A549 (cell line): ENCODE data around the gene PSORS1C1. TPM values are rescaled to one million over a fixed set of nuclear protein-coding genes. Genes with fewer than 3 reads are reported as not detected.
A peak's percentile ranks its signal among the peaks of the same experiment; 100 is the strongest.

ENCODE experiments used
- ATAC-seq, 2 experiments: fragments of 200-7000 bp in 1 of 2; fragments of >200 bp in 1 of 2; cut with Nextera tagmentation in 1 of 2; cut with Tn5 transposase in 1 of 2; 3 replicates each; pipeline versions ENCODE4 v1.8.0 to v1.9.1; 2018 to 2020; ENCODE audit warnings: mild to moderate bottlenecking in 1 of 2, moderate library complexity in 1 of 2
- CTCF ChIA-PET: fragments of 300-600 bp; sonication (Branson Sonifier 250); formaldehyde crosslinking; extraction: SDS; loops from one replicate; lab custom pipeline; 2021; ENCODE audit warnings: antibody characterized with exemption, inconsistent platforms; lab: Yijun Ruan, JAX
- POLR2A ChIA-PET: fragments of 350-600 bp; formaldehyde crosslinking; extraction: SDS; loops from one replicate; lab custom pipeline; 2021; ENCODE audit warnings: antibody characterized with exemption, inconsistent platforms; lab: Yijun Ruan, JAX
- DNase-seq, 2 experiments: peaks; one replicate each; pipeline versions ENCODE4 v3.0.0 to v3.0.0-alpha.2; 2011 to 2016; ENCODE audit warnings: low read depth in 1 of 2, low spot score in 1 of 2
- FAIRE-seq: peaks from 2 replicates; lab custom pipeline; 2011; peaks lifted over from hg19 to GRCh38; lab: Jason Lieb, UNC
- H3K27ac ChIP-seq, 2 experiments: fragments of >200 bp; sonication (Bioruptor Twin); formaldehyde crosslinking; 3 replicates each; pipeline ENCODE4 v1.5.1; 2016 to 2017
- H3K4me1 ChIP-seq: fragments of >200 bp; sonication (Bioruptor Twin); formaldehyde crosslinking; 3 replicates; pipeline ENCODE4 v1.6.1; 2016
- H3K4me2 ChIP-seq: fragments of >200 bp; sonication (Bioruptor Twin); formaldehyde crosslinking; 3 replicates; pipeline ENCODE4 v1.6.1; 2016
- H3K4me3 ChIP-seq: fragments of >200 bp; sonication (Bioruptor Twin); formaldehyde crosslinking; 3 replicates; pipeline ENCODE4 v1.5.1; 2016
- H3K9me3 ChIP-seq: fragments of >200 bp; sonication (Bioruptor Twin); formaldehyde crosslinking; 3 replicates; pipeline ENCODE4 v1.6.1; 2016
- BCL3 ChIP-seq: fragments of >200 bp; sonication (Bioruptor Twin); formaldehyde crosslinking; IDR thresholded peaks from 3 replicates; pipeline ENCODE4 v1.6.1; 2016
- BHLHE40 ChIP-seq: IDR thresholded peaks from 2 replicates; pipeline ENCODE4 v1.6.1; 2012; ENCODE audit warnings: low read depth, low read length, inconsistent platforms
- CHD2 ChIP-seq: fragments of 150-350 bp; IDR thresholded peaks from 2 replicates; pipeline ENCODE4 v1.6.1; 2014; ENCODE audit warnings: low read length; ENCODE audit not compliant: partially characterized antibody
- CTCF ChIP-seq: fragments of >200 bp; sonication (Bioruptor Twin); formaldehyde crosslinking; IDR thresholded peaks from 3 replicates; pipeline ENCODE4 v1.5.1; 2016
- FOSB ChIP-seq: fragments of 250-450 bp; sonication (Bioruptor Pico); IDR thresholded peaks from 2 replicates; pipeline ENCODE4 v1.5.0; 2020; ENCODE audit warnings: mild to moderate bottlenecking, moderate library complexity
- JUN ChIP-seq, 2 experiments: fragments of >200 bp; sonication (Bioruptor Twin); formaldehyde crosslinking; IDR thresholded peaks; 2 replicates in 1 of 2; 3 replicates in 1 of 2; pipeline ENCODE4 v1.6.1; 2016 to 2017
- MYC ChIP-seq: IDR thresholded peaks from 2 replicates; pipeline ENCODE4 v1.6.1; 2012; ENCODE audit warnings: mild to moderate bottlenecking, inconsistent platforms, low read length, improper control_type of control experiment, borderline replicate concordance
- RAD21 ChIP-seq, 2 experiments: fragments of >200 bp in 1 of 2; sonication (Bioruptor Twin) in 1 of 2; formaldehyde crosslinking in 1 of 2; IDR thresholded peaks in 1 of 2; conservative IDR thresholded peaks in 1 of 2; 2 replicates in 1 of 2; 3 replicates in 1 of 2; pipeline ENCODE4 v1.6.1; 2012 to 2018; ENCODE audit warnings: inconsistent platforms in 1 of 2
- RARB ChIP-seq: fragments of 250-450 bp; sonication (Bioruptor Pico); IDR thresholded peaks from 2 replicates; pipeline ENCODE4 v1.8.0; 2021; ENCODE audit warnings: mild to moderate bottlenecking, moderate library complexity
- RCOR1 ChIP-seq: fragments of 150-350 bp; IDR thresholded peaks from 2 replicates; pipeline ENCODE4 v1.6.1; 2014; ENCODE audit warnings: antibody characterized with exemption, low read length, low read depth
- RFX5 ChIP-seq: fragments of 450-650 bp; IDR thresholded peaks from 2 replicates; pipeline ENCODE4 v1.7.1; 2014; ENCODE audit warnings: antibody characterized with exemption, mild to moderate bottlenecking, moderate library complexity
- TFCP2L1 ChIP-seq: fragments of 250-450 bp; sonication (Bioruptor Pico); IDR thresholded peaks from 2 replicates; pipeline ENCODE4 v1.5.0; 2021; ENCODE audit warnings: mild to moderate bottlenecking
- TP53 ChIP-seq: fragments of 250-450 bp; sonication (Bioruptor Pico); IDR thresholded peaks from 2 replicates; pipeline ENCODE4 v1.5.0; 2021; ENCODE audit warnings: mild to moderate bottlenecking, moderate library complexity
- ZNF302 ChIP-seq: fragments of 250-450 bp; sonication (Bioruptor Pico); IDR thresholded peaks from 2 replicates; pipeline ENCODE4 v1.9.0; 2021; ENCODE audit warnings: inconsistent platforms, mild to moderate bottlenecking, moderate library complexity
- WGBS: methylation state at CpG from one replicate; pipeline ENCODE4 v1.1.6; 2017; ENCODE audit errors: missing lambda C conversion rate; 5-methylcytosine and 5-hydroxymethylcytosine counted together
- polyA plus RNA-seq, 4 experiments: library from polyadenylated mRNA; depleted of rRNA in 3 of 4; stranded (reverse); fragments of >200 nt; fragmentation: RNase III in 1 of 4; extraction: RNeasy Plus Mini Kit Qiagen cat#74134 plus additional on column Dnase treatment in 1 of 4; gene quantifications; 2 replicates in 3 of 4; 3 replicates in 1 of 4; pipeline ENCODE4 v1.2.3, GENCODE V29; 2011 to 2017
- TF ChIP-seq, protein P1 (sequence below): fragments of 250-450 bp; sonication (Bioruptor Pico); IDR thresholded peaks from 2 replicates; pipeline ENCODE4 v1.5.0; 2021; ENCODE audit warnings: mild to moderate bottlenecking, moderate library complexity, borderline replicate concordance
- TF ChIP-seq, protein P2 (sequence below): IDR thresholded peaks from 2 replicates; pipeline ENCODE4 v1.6.1; 2012; ENCODE audit warnings: low read depth, borderline replicate concordance
- TF ChIP-seq, protein P3 (sequence below): fragments of 150-350 bp; IDR thresholded peaks from 2 replicates; pipeline ENCODE4 v1.6.1; 2014; ENCODE audit warnings: low read depth, mild to moderate bottlenecking, low read length
- TF ChIP-seq, protein P4 (sequence below): IDR thresholded peaks from 2 replicates; pipeline ENCODE4 v1.6.1; 2012

Gene PSORS1C1
- polyA plus RNA-seq, 2 of the 4 experiments (the other 2 are of a cell fraction) = 2.3 to 4.3 TPM

DNA sequence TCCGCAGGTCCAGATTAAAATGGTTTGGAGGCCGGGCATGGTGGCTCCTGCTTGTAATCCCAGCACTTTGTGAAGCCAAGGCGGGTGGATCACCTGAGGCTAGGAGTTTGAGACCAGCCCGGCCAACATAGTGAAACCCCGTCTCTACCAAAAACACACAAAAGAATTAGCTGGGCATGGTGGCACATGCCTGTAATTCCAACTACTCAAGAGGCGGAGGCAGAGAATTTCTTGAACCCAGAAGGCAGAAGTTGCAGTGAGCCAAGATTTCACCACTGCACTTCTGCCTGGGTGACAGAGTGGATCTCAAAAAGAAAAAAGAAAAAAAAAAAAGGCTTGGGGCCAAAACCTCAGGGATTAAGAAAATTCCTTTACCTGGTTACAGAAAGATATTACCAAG lies 32.7 kb upstream of the PSORS1C1 start:
- CTCF ChIA-PET = interaction anchor here (1.2 to 7.5 kb wide), 10 partner anchors 9 to 259 kb away, joined by 3 to 68 read pairs (median 6); partner anchors contain the start of genes PSORS1C1 and VARS2
- no peak for ATAC-seq
- POLR2A ChIA-PET = no interaction called here
- no peak for FAIRE-seq
- no peaks in the 10 kb centered on the region for H3K9me3 ChIP-seq
- H3K4me1 ChIP-seq = peaks cover 1% of the 10 kb centered on the region; the same call in 1 of the 3 replicates
- WGBS = 77% methylated on average over 6 of the region's 6 CpGs
- no peak overlapping the region for H3K4me2 ChIP-seq
- no peak overlapping the region for H3K27ac ChIP-seq
- TF ChIP-seq ZNF302 (CRISPR knock-in tag) = no peak
- TF ChIP-seq, protein P1, sequence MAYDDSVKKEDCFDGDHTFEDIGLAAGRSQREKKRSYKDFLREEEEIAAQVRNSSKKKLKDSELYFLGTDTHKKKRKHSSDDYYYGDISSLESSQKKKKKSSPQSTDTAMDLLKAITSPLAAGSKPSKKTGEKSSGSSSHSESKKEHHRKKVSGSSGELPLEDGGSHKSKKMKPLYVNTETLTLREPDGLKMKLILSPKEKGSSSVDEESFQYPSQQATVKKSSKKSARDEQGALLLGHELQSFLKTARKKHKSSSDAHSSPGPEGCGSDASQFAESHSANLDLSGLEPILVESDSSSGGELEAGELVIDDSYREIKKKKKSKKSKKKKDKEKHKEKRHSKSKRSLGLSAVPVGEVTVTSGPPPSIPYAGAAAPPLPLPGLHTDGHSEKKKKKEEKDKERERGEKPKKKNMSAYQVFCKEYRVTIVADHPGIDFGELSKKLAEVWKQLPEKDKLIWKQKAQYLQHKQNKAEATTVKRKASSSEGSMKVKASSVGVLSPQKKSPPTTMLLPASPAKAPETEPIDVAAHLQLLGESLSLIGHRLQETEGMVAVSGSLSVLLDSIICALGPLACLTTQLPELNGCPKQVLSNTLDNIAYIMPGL (CRISPR knock-in tag) = no peak
- TF ChIP-seq MYC = no peak
- no peak for TF ChIP-seq TP53 (CRISPR knock-in tag)
- TF ChIP-seq RARB (CRISPR knock-in tag) = no peak
- TF ChIP-seq, protein P2, sequence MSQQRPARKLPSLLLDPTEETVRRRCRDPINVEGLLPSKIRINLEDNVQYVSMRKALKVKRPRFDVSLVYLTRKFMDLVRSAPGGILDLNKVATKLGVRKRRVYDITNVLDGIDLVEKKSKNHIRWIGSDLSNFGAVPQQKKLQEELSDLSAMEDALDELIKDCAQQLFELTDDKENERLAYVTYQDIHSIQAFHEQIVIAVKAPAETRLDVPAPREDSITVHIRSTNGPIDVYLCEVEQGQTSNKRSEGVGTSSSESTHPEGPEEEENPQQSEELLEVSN = no peak
- no peak for TF ChIP-seq JUN (IDR thresholded peaks at IDR 0.05)
- TF ChIP-seq BHLHE40 = no peak
- TF ChIP-seq TFCP2L1 (CRISPR knock-in tag) = no peak
- TF ChIP-seq, protein P3, sequence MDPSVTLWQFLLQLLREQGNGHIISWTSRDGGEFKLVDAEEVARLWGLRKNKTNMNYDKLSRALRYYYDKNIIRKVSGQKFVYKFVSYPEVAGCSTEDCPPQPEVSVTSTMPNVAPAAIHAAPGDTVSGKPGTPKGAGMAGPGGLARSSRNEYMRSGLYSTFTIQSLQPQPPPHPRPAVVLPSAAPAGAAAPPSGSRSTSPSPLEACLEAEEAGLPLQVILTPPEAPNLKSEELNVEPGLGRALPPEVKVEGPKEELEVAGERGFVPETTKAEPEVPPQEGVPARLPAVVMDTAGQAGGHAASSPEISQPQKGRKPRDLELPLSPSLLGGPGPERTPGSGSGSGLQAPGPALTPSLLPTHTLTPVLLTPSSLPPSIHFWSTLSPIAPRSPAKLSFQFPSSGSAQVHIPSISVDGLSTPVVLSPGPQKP = no peak
- no peak for TF ChIP-seq CHD2
- no peak overlapping the region for H3K4me3 ChIP-seq
- no peak for DNase-seq

GRCh38 chr6:31083742-31084354 lies 30.8 kb upstream of the PSORS1C1 start:
- 42% methylated on average over 8 of the region's 8 CpGs for WGBS
- H3K9me3 ChIP-seq = no peaks in the 10 kb centered on the region
- DNase-seq (peak in 1 of 2 experiments; percentile 67), FAIRE-seq (no peak), ATAC-seq (peak in 1 of 2 experiments; percentile 64; a peak in 3 of 6 replicates)
- ChIA-PET POLR2A (no interaction called here), CTCF (interaction anchor here (0.6 to 7.5 kb wide), 10 partner anchors 13 to 255 kb away, joined by 3 to 68 read pairs (median 5); partner anchors contain the start of genes PSORS1C1 and VARS2)
- H3K27ac ChIP-seq = no peak overlapping the region
- H3K4me3 ChIP-seq = no peak overlapping the region
- H3K4me2 ChIP-seq = no peak overlapping the region
- peaks cover 6% of the 10 kb centered on the region; the same call in 1 of the 3 replicates for H3K4me1 ChIP-seq
- TF ChIP-seq CTCF = 0 out of 3 replicates have a peak, but pooled peaks have one; percentile 34
- TF ChIP-seq JUN (IDR thresholded peaks at IDR 0.05) = no peak
- no peak for TF ChIP-seq BCL3
- TF ChIP-seq RAD21 (conservative IDR thresholded peaks at IDR 0.05 in 1 of 2, IDR thresholded peaks at IDR 0.05 in 1 of 2) = 0 out of 5 replicates have a peak, but pooled peaks of 1 of the 2 experiments have one; percentile 9
- no peak for TF ChIP-seq RCOR1
- no peak for TF ChIP-seq FOSB (CRISPR knock-in tag)
- no peak for TF ChIP-seq RFX5
- TF ChIP-seq, protein P4, sequence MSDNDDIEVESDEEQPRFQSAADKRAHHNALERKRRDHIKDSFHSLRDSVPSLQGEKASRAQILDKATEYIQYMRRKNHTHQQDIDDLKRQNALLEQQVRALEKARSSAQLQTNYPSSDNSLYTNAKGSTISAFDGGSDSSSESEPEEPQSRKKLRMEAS = no peak
- TF ChIP-seq, all 56 proteins: peak for 2
